GM12874 (cell line): Measurements from ENCODE around the gene PCP4.

Experiments
- CTCF ChIP-seq: IDR thresholded peaks from 2 replicates; pipeline ENCODE4 v1.5.1; 2011; ENCODE audit warnings: low read depth, mild to moderate bottlenecking, control low read depth, low read length, moderate library complexity; ENCODE audit not compliant: insufficient read depth

PCP4 gene

GRCh38 chr21:39961251-39961650 is 94.0 kb downstream of the PCP4 start:
- TF ChIP-seq CTCF, result no peak

GRCh38 chr21:39965026-39965425 is 97.8 kb downstream of the PCP4 start:
- no peak for TF ChIP-seq CTCF

- no peak for TF ChIP-seq CTCF
These were observed 99.5 kb downstream of the PCP4 start for GRCh38 chr21:39966786-39967185.

- no peak for TF ChIP-seq CTCF
These were observed 100.8 kb downstream of the PCP4 start for GRCh38 chr21:39968010-39968409.

GRCh38 chr21:39969691-39970364 is 102.6 kb downstream of the PCP4 start:
- no peak for TF ChIP-seq CTCF

- TF ChIP-seq CTCF, result no peak
These were observed 104.7 kb downstream of the PCP4 start for GRCh38 chr21:39971956-39972355.

- no peak for TF ChIP-seq CTCF
These were observed 105.2 kb downstream of the PCP4 start for GRCh38 chr21:39972471-39972870.
